Stimulated activated CD8-positive, alpha-beta memory T cell treated with anti-CD3 and anti-CD28 coated beads, Interleukin-2, amount 100 ng/mL, for 48 hours (primary cell): Measurements from ENCODE around the gene TSR2.

Source experiments
- DNase-seq, 2 donors: peaks; one replicate each; pipeline ENCODE4 v3.0.0-alpha.2; 2020; ENCODE audit warnings: low read depth in 2 of 2

The TSR2 gene, protein sequence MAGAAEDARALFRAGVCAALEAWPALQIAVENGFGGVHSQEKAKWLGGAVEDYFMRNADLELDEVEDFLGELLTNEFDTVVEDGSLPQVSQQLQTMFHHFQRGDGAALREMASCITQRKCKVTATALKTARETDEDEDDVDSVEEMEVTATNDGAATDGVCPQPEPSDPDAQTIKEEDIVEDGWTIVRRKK

DNA sequence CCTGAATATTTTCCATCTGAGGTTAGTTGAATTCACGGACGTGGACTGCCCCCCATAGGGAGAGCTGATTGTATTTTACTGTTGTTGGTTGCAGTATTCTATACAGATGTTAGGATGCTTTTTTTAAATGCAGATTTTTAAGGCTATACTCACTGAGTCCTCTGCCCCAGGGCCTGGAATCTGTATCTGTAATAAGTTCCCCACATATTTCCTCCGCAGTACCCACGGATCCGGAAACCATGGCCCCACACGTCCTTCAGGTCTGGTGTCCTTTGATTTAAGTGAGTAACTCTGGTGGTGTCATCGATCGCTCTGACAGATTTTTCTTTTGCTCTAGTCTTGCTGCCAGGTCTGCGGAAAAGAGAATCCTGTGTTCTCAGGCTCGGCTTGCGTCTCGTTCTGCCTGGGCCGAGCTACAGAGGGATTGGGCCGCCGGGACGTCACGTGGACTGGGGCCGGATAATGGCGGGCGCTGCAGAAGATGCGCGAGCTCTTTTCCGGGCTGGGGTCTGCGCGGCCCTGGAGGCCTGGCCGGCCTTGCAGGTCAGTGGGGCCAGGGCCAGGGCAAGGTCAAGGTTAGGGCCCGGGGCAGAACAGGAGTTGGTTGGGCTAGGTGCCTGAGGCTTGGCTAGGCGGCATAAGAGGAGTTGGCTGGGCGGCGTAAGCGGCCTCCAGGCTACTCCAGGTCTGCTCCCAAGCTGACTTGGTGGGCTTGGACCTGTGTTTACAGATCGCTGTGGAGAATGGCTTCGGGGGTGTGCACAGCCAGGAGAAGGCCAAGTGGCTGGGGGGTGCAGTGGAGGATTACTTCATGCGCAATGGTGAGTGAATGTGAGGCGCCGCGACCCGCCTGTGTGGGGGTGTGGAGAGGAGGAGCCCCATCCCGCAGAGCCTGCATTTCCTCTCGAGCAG, at the start of gene TSR2:
TSS of gene TSR2 (plus strand) at position 445 of the 912 bp plus-strand sequence. CDS start at position 463, 18 bp downstream.
- peak; percentile 58 to 60 for DNase-seq

- DNase-seq, result no peak
These were observed 43.1 kb upstream of the TSR2 start for GRCh38 chrX:54397113-54397512.

GRCh38 chrX:54407266-54407665, 32.9 kb upstream of the TSR2 start:
- no peak for DNase-seq

GRCh38 chrX:54411732-54412131, 28.5 kb upstream of the TSR2 start:
- DNase-seq, result no peak

DNA sequence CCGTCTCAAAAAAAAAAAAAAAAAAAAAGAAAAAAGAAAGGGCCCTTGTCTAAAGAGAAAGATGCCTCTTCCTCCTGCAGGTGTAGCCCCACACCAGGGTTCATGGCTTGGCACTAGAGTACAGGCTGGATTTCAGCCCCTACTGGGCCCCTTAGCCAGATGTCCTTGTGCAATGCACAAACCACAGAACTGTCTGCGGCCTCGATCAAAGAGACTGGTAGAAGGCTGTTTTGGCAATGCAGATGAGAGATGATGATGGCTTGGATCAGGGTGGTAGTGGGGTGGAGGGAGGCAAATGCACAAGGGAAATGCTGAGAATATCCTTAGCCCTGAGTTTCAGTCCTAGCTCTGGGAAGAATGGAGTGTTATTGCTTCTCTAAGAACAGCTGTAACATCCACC, 26.5 kb upstream of the TSR2 start:
- no peak for DNase-seq

DNA sequence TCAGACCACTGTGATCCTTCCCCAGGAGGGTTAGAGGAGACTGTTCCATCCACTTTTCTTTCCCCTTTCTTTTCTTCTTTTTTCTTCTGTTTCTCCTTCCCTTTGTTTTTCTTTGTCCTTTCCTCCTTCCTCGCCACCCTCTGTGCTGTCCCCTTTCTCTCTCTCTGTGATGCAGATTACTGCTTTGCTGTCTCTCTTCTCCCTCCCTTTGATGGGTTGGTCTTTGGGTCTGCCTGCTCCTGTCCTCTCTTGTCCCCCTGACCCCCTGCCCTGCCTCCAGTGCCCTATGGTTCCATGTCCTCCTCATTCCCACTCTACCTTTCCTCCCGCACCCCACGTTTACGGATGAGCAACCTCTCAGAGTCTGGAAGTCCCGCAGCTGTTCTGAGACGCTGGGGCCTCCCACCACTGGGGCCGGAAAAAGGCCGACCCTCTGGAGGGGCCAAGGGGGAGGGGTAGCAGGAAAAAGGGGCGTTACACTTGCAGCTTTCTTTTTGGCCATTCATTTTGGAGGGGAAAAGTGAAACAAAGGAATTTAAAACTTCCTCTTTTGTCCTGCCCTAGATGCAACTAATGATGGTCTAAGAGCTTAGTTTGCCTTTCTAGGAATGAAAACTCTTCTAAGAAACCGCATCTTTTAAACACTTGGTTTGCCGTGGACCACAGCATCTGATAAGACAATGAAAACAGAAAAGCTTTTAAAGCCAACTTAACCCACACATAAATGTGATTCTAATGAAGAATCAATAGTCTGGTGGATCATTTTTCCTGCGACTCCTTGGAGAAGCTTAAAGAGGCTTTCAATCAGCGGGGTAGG, 24.5 kb upstream of the TSR2 start:
- DNase-seq, result no peak

GRCh38 chrX:54416965-54417364, 23.2 kb upstream of the TSR2 start:
- DNase-seq, result no peak

DNA sequence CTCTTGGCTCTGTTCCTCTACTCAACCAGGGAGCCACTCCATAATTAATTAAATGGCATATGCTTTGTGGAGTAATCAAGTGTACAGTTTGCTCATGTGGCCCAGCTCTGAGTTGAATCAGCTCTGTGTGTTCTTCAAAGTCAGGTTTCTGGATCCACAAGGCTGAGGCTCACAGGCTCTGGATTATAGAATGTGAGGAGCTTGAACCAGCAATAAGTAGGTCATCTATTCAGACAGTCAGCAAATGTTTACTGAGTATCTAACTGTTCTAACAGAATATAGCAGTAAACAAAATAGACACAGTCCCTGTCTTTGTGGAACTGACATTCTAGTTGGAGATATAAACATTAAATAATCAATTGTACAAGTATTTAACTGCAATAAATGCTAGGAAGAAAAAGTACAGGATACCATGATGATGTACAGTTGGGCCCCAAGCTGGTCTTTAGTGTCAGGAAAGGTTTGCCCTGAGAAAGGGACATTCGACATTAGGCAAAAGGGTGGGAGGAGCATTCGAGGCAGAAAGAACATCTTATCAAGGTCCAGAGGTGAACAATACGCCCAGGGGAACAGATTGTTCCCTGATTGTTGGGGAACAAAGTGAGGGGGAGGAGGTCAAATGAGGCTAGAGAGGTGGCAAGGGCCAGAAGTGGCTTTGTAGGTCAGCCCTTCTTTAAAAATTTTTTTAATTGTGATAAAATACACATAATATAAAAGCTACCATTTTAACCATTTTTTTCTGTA, 20.5 kb upstream of the TSR2 start:
- no peak for DNase-seq

DNA sequence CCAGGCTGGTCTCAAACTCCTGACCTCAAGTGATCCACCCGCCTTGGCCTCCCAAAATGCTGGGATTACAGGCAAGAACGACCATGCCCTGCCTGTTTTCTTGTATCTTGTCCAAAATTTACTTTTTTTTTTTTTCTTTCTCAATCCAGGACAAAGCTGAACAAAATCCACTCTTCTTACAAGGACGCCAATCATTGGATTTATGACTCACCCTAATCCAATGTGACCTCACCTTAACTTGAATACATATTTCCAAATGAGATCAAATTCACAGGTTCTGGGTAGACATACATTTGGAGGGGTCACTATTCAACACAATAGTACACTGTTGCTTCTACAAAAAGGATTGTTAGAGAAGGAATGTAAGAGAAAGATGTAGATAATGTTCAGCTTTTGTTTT, 18.0 kb upstream of the TSR2 start:
- DNase-seq, result no peak

GRCh38 chrX:54423161-54423888, 16.9 kb upstream of the TSR2 start:
- no peak for DNase-seq

GRCh38 chrX:54427837-54428424, 12.3 kb upstream of the TSR2 start:
- DNase-seq, result no peak

DNA sequence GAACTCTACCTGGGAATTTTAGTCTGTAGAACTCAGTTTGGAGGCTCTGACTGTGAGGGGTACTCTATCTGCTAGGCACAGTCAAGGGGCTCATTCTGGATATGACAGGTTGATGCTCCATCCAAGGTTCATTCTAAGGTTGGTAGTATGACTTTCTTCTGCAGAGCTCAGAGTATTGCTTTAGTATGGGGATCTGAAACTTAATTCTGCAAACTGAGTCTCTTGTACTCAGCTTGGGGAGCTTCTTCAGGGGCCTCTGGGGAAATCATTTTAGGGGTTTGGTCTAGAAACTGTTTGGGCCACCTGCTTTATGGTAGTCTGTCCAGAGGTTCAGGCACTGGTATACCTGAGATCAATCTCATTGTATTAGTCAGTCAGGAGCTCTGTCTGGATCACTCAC, 9.7 kb upstream of the TSR2 start:
- DNase-seq, result no peak

- no peak for DNase-seq
These were observed 5.1 kb upstream of the TSR2 start for GRCh38 chrX:54435121-54435520.

- no peak for DNase-seq
These were observed 2.6 kb downstream of the TSR2 start for GRCh38 chrX:54442790-54443189.

GRCh38 chrX:54444752-54445151, 4.5 kb downstream of the TSR2 start:
- DNase-seq, result no peak

DNA sequence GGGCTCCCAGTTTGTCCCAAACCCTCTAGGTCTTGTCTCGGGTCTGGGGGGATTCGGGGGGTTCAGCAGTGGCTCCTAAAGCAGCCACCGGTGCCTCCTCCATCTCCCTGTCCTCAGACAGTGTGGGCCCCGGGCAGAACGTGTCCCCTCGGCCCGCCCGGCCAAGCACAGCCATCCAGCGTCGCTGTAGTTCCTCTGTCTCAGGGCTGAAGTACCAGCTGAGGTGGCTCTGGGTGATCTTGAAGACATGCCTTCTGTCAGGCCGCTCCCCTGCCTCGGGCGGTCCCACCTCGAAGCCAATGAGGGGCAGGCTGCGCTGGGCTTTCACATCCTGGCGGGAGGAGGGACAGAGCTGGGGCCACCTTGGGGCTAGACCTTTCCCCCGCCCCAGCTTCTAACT, 5.9 kb downstream of the TSR2 start:
- DNase-seq, result no peak

- DNase-seq, result no peak
These were observed 7.3 kb downstream of the TSR2 start for GRCh38 chrX:54447461-54447860.

- DNase-seq, result no peak
These were observed 9.7 kb downstream of the TSR2 start for GRCh38 chrX:54449929-54450328.

- no peak for DNase-seq
These were observed 12.7 kb downstream of the TSR2 start for GRCh38 chrX:54452920-54453319.

GRCh38 chrX:54470054-54470760, 30.0 kb downstream of the TSR2 start:
- no peak for DNase-seq
